Spleen (tissue), 7 donors: Measurements from ENCODE around the gene SYCE3.

Experiments
- POLR2A ChIP-seq, 3 donors: fragments of 450-650 bp; IDR thresholded peaks; one replicate each; pipeline ENCODE4 v1.5.1; 2017; ENCODE audit warnings: antibody characterized with exemption in 3 of 3, mild to moderate bottlenecking in 1 of 3
- POLR2AphosphoS5 ChIP-seq, 3 donors: sonication (generic); formaldehyde crosslinking; IDR thresholded peaks; one replicate each; pipeline ENCODE4 v1.5.1; 2017; ENCODE audit warnings: antibody characterized with exemption in 3 of 3
- TF ChIP-seq, protein P1 (sequence below), 11 experiments: fragments of 200-600 bp in 7 of 11; fragments of 450-650 bp in 4 of 11; sonication (generic) in 4 of 11; IDR thresholded peaks in 8 of 11; conservative IDR thresholded peaks in 3 of 11; 1 replicate in 7 of 11; 2 replicates in 4 of 11; pipeline versions ENCODE4 v1.4.0 to v1.8.0; 2016 to 2021; ENCODE audit warnings: antibody characterized with exemption in 11 of 11, inconsistent platforms in 4 of 11, mild to moderate bottlenecking in 1 of 11
- donor health status: DM: no; HTN: no; CAD: no; lungs with moderate emphysema.
- donor health status: DM: no; HTN: no; CAD: no.
- donor health status: DM: no; HTN: no; CAD: no.

GRCh38 chr22:50504369-50505211, 58.1 kb downstream of the SYCE3 start:
- TF ChIP-seq, protein P1, sequence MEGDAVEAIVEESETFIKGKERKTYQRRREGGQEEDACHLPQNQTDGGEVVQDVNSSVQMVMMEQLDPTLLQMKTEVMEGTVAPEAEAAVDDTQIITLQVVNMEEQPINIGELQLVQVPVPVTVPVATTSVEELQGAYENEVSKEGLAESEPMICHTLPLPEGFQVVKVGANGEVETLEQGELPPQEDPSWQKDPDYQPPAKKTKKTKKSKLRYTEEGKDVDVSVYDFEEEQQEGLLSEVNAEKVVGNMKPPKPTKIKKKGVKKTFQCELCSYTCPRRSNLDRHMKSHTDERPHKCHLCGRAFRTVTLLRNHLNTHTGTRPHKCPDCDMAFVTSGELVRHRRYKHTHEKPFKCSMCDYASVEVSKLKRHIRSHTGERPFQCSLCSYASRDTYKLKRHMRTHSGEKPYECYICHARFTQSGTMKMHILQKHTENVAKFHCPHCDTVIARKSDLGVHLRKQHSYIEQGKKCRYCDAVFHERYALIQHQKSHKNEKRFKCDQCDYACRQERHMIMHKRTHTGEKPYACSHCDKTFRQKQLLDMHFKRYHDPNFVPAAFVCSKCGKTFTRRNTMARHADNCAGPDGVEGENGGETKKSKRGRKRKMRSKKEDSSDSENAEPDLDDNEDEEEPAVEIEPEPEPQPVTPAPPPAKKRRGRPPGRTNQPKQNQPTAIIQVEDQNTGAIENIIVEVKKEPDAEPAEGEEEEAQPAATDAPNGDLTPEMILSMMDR (IDR thresholded peaks at IDR 0.05 in 8 of 11, conservative IDR thresholded peaks at IDR 0.05 in 3 of 11): no peak
- no peak for TF ChIP-seq POLR2A (IDR thresholded peaks at IDR 0.05)
- no peak for TF ChIP-seq POLR2AphosphoS5 (IDR thresholded peaks at IDR 0.05)
